Transverse colon (tissue), 4 donors: ENCODE data around the gene KIAA0408.

Source experiments
- EP300 ChIP-seq: sonication (generic); formaldehyde crosslinking; IDR thresholded peaks from one replicate; pipeline ENCODE4 v1.6.1; 2017; ENCODE audit warnings: antibody characterized with exemption, low read depth
- POLR2A ChIP-seq: fragments of 450-650 bp; IDR thresholded peaks from one replicate; pipeline ENCODE4 v1.6.1; 2016; ENCODE audit warnings: antibody characterized with exemption, mild to moderate bottlenecking, moderate library complexity
- POLR2AphosphoS5 ChIP-seq, 3 donors: sonication (generic); formaldehyde crosslinking; IDR thresholded peaks; one replicate each; pipeline ENCODE4 v1.6.1; 2016; ENCODE audit warnings: antibody characterized with exemption in 3 of 3
- TF ChIP-seq, protein P1 (sequence below), 5 experiments: fragments of 200-600 bp in 3 of 5; fragments of 450-650 bp in 2 of 5; sonication (generic) in 3 of 5; IDR thresholded peaks; 1 replicate in 2 of 5; 2 replicates in 3 of 5; pipeline ENCODE4 v1.5.1; 2016 to 2017; ENCODE audit warnings: antibody characterized with exemption in 5 of 5, inconsistent platforms in 3 of 5, mild to moderate bottlenecking in 2 of 5, moderate library complexity in 1 of 5

DNA sequence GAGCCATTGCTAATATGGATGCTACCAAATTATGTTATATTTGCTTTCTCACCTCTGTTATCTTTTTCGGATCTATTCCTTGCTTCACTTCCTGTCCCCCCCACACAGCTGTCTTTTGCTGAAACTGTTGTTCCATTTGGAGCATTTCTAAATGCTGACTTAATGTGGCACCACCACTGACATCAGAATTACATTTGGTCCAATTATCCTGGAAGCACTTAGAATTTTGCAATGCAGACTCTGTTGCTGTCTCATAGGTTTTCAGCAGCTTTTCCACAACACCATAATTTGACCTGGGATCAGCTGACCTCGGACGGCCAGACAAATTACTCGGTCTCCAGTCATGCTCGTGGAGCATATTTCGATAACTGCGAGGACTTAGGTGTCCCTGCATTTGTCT, 12.8 kb downstream of the KIAA0408 start:
- TF ChIP-seq, protein P1, sequence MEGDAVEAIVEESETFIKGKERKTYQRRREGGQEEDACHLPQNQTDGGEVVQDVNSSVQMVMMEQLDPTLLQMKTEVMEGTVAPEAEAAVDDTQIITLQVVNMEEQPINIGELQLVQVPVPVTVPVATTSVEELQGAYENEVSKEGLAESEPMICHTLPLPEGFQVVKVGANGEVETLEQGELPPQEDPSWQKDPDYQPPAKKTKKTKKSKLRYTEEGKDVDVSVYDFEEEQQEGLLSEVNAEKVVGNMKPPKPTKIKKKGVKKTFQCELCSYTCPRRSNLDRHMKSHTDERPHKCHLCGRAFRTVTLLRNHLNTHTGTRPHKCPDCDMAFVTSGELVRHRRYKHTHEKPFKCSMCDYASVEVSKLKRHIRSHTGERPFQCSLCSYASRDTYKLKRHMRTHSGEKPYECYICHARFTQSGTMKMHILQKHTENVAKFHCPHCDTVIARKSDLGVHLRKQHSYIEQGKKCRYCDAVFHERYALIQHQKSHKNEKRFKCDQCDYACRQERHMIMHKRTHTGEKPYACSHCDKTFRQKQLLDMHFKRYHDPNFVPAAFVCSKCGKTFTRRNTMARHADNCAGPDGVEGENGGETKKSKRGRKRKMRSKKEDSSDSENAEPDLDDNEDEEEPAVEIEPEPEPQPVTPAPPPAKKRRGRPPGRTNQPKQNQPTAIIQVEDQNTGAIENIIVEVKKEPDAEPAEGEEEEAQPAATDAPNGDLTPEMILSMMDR (IDR thresholded peaks at IDR 0.05) = no peak
- TF ChIP-seq EP300 (no peak), POLR2A (no peak), POLR2AphosphoS5 (IDR thresholded peaks at IDR 0.05) (no peak)
